MM.1S (cell line): Measurements from ENCODE around the gene AHRR.

Experiments
- DNase-seq: peaks from one replicate; pipeline ENCODE4 v3.0.0-alpha.2; 2015
- H2AFZ ChIP-seq: fragments of 300-600 bp; sonication (generic); 2 replicates; pipeline ENCODE4 v1.6.0; 2016; ENCODE audit warnings: antibody characterized with exemption, low read length
- H3F3A ChIP-seq: fragments of 300-600 bp; sonication (generic); 2 replicates; pipeline ENCODE4 v1.6.1; 2016; ENCODE audit warnings: mild to moderate bottlenecking, antibody characterized with exemption, low read length, moderate library complexity, mixed read lengths; ENCODE audit not compliant: insufficient read depth
- H3K27ac ChIP-seq: fragments of 300-600 bp; sonication (generic); 2 replicates; pipeline ENCODE4 v1.5.1; 2016; ENCODE audit warnings: mild to moderate bottlenecking, low read length
- H3K27me3 ChIP-seq: fragments of 300-600 bp; sonication (generic); replicated peaks from 2 replicates; pipeline ENCODE4 v1.6.0; 2016; ENCODE audit warnings: low read length; ENCODE audit not compliant: insufficient read depth
- H3K36me3 ChIP-seq: fragments of 300-600 bp; sonication (generic); replicated peaks from 2 replicates; pipeline ENCODE4 v1.6.1; 2016; ENCODE audit warnings: mild to moderate bottlenecking, low read length, mixed read lengths; ENCODE audit not compliant: insufficient read depth
- H3K4me1 ChIP-seq: fragments of 300-600 bp; sonication (generic); 2 replicates; pipeline ENCODE4 v1.6.1; 2016; ENCODE audit warnings: low read length, mixed read lengths
- H3K4me2 ChIP-seq: fragments of 300-600 bp; sonication (generic); 2 replicates; pipeline ENCODE4 v1.6.0; 2016; ENCODE audit warnings: low read depth, low read length
- H3K4me3 ChIP-seq: fragments of 300-600 bp; sonication (generic); 2 replicates; pipeline ENCODE4 v1.5.1; 2016; ENCODE audit warnings: low read length, mixed read lengths
- H3K79me2 ChIP-seq: fragments of 300-600 bp; sonication (generic); 2 replicates; pipeline ENCODE4 v1.6.1; 2016; ENCODE audit warnings: mixed run types, low read length, mixed read lengths
- H3K9ac ChIP-seq: fragments of 300-600 bp; sonication (generic); 2 replicates; pipeline ENCODE4 v1.6.1; 2016; ENCODE audit warnings: low read length, mixed read lengths
- H3K9me2 ChIP-seq: fragments of 300-600 bp; sonication (generic); replicated peaks from 2 replicates; pipeline ENCODE4 v1.6.1; 2016; ENCODE audit warnings: mild to moderate bottlenecking, low read length, mixed read lengths; ENCODE audit not compliant: insufficient read depth
- H3K9me3 ChIP-seq: fragments of 300-600 bp; sonication (generic); replicated peaks from 2 replicates; pipeline ENCODE4 v1.6.1; 2016; ENCODE audit warnings: mild to moderate bottlenecking, low read length, mixed read lengths; ENCODE audit not compliant: insufficient read depth
- H4K20me1 ChIP-seq: fragments of 300-600 bp; sonication (generic); 2 replicates; pipeline ENCODE4 v1.6.1; 2016; ENCODE audit warnings: mild to moderate bottlenecking, low read length, moderate library complexity, mixed read lengths; ENCODE audit not compliant: insufficient read depth
- EZH2 ChIP-seq: fragments of 300-600 bp; sonication (generic); optimal IDR thresholded peaks from 2 replicates; pipeline ENCODE3; 2017; ENCODE audit warnings: low read depth, mild to moderate bottlenecking, antibody characterized with exemption, low read length, mixed read lengths
- EZH2phosphoT487 ChIP-seq: fragments of 300-600 bp; sonication (generic); IDR thresholded peaks from 2 replicates; pipeline ENCODE4 v1.6.1; 2018; ENCODE audit warnings: antibody characterized with exemption, low read length
- TF ChIP-seq, protein P1 (sequence below): fragments of 300-600 bp; sonication (generic); IDR thresholded peaks from 2 replicates; pipeline ENCODE4 v1.5.1; 2016; ENCODE audit warnings: antibody characterized with exemption, low read length, mixed read lengths

The AHRR gene

DNA sequence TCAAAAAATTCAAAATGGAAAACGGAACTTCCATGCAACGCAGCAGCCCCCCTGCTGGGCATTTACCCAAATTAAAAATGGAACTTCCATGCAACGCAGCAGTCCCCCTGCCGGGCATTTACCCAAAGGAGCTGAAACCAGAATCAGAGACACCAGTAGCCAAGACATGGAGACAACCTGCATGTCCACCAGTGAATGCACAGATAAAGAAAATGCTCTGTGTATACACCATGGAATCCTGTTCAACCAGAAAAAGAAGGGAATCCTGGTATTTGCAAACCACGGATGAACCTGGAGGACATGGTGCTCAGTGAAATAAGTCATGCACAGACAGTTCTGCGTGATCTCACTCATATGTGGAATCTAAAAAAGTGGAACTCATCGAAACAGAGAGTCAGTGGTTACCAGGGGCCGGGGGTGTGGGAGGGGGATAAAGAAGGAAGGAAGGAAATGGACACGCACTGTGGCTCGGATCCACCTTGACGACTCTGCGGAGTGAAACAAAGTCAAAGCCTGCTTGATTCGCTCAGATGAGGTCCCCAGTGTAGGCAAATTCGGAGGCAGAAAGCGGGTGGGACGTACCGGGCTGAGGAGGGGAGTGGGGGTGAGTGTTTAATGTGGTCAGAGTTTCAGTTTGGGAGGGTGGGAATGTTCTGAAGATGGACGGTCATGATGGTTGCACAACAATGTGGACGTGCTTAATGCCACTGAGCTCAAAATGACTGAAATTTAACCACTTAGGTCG, 81.3 kb downstream of the AHRR start:
- no peak overlapping the region for H3K9ac ChIP-seq
- no peaks in the 10 kb centered on the region for H3K9me3 ChIP-seq
- H3K79me2 ChIP-seq = no peaks in the 10 kb centered on the region
- H3K9me2 ChIP-seq = no peaks in the 10 kb centered on the region
- no peak for DNase-seq
- no peaks in the 10 kb centered on the region for H3K36me3 ChIP-seq
- H3K27me3 ChIP-seq = peaks cover 72% of the 10 kb centered on the region
- no peak overlapping the region for H3K27ac ChIP-seq
- no peak overlapping the region for H3K4me2 ChIP-seq
- no peaks in the 10 kb centered on the region for H4K20me1 ChIP-seq
- H3K4me1 ChIP-seq = no peaks in the 10 kb centered on the region
- H3K4me3 ChIP-seq = no peak overlapping the region
- H3F3A ChIP-seq = no peaks in the 10 kb centered on the region
- no peak overlapping the region for H2AFZ ChIP-seq
- TF ChIP-seq, protein P1, sequence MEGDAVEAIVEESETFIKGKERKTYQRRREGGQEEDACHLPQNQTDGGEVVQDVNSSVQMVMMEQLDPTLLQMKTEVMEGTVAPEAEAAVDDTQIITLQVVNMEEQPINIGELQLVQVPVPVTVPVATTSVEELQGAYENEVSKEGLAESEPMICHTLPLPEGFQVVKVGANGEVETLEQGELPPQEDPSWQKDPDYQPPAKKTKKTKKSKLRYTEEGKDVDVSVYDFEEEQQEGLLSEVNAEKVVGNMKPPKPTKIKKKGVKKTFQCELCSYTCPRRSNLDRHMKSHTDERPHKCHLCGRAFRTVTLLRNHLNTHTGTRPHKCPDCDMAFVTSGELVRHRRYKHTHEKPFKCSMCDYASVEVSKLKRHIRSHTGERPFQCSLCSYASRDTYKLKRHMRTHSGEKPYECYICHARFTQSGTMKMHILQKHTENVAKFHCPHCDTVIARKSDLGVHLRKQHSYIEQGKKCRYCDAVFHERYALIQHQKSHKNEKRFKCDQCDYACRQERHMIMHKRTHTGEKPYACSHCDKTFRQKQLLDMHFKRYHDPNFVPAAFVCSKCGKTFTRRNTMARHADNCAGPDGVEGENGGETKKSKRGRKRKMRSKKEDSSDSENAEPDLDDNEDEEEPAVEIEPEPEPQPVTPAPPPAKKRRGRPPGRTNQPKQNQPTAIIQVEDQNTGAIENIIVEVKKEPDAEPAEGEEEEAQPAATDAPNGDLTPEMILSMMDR = peak; percentile 7; the same call in 1 of the 2 replicates
- no peak for TF ChIP-seq EZH2

DNA sequence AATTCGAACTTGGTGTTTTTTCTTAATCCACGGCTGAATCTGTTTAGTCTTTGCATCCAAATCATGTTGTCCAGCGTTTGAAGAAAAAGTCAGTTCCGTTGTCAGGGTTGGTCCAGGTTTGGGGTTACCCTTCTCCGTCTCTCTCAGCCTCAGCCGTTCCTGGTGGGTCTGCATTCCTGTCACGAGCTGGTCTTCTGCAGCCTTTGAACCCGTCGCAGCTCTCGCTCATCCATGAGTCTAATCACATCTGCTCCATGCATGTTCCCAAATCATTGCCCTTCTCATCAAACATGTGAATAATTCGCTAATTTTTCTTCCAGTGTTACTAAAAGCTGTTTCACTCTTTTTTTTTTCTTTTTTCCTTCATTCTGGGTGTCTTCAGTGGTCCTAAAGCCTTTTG, 82.5 kb downstream of the AHRR start:
- Histone ChIP-seq H2AFZ (no peak overlapping the region), H3K4me2 (no peak overlapping the region), H4K20me1 (no peaks in the 10 kb centered on the region), H3F3A (no peaks in the 10 kb centered on the region), H3K27ac (no peak overlapping the region), H3K4me3 (no peak overlapping the region), H3K79me2 (no peaks in the 10 kb centered on the region), H3K4me1 (no peaks in the 10 kb centered on the region), H3K36me3 (no peaks in the 10 kb centered on the region), H3K27me3 (peaks cover 76% of the 10 kb centered on the region), H3K9ac (no peak overlapping the region), H3K9me3 (no peaks in the 10 kb centered on the region), H3K9me2 (no peaks in the 10 kb centered on the region)
- TF ChIP-seq, protein P1 = no peak
- TF ChIP-seq EZH2 (no peak), EZH2phosphoT487 (no peak)
- no peak for DNase-seq

DNA sequence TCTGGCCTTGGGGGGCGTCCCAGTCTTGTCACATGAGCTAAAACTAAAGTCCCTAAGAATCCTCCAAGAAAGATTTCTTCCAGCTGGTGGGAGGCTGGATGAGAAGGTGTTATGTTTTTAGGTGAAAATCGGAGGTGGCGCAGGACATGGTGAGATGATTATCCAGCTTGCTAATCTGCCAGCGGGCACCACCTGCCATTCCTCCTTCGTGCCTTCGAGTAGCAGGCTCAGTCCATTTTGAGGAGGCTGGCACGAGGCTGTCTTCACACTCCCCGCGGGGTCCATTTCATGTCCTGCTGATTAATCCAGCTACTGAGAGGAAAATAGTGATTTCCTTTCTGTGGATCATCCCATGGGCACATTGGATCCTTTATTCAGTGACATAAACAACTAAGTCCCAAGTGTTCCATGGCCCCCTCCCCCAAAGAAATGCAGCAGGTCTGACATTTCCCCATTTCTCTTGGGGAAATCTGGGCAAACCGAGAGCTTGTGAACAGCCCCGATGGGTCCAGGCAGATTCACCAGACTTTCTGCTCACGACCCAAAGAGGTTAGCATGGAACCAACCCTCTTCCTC, 83.2 kb downstream of the AHRR start:
- H3K27me3 ChIP-seq = peaks cover 69% of the 10 kb centered on the region
- no peaks in the 10 kb centered on the region for H4K20me1 ChIP-seq
- H3K36me3 ChIP-seq = no peaks in the 10 kb centered on the region
- DNase-seq = no peak
- no peaks in the 10 kb centered on the region for H3K9me2 ChIP-seq
- H3K4me2 ChIP-seq = no peak overlapping the region
- TF ChIP-seq, protein P1 = no peak
- no peak for TF ChIP-seq EZH2
- no peak for TF ChIP-seq EZH2phosphoT487
- no peak overlapping the region for H3K4me3 ChIP-seq
- H3K9me3 ChIP-seq = no peaks in the 10 kb centered on the region
- H3K4me1 ChIP-seq = no peaks in the 10 kb centered on the region
- no peak overlapping the region for H2AFZ ChIP-seq
- no peaks in the 10 kb centered on the region for H3F3A ChIP-seq
- H3K79me2 ChIP-seq = no peaks in the 10 kb centered on the region
- no peak overlapping the region for H3K9ac ChIP-seq
- H3K27ac ChIP-seq = no peak overlapping the region
